DMS153 treated with DMSO at 0.1 percent for 48 hours (cell line): ENCODE measurements around the gene SSR3.

ENCODE experiments used
- DNase-seq: peaks from one replicate; lab custom pipeline; 2025; ENCODE audit not compliant: unreplicated experiment; lab: John Stamatoyannopoulos, UW

Gene SSR3

GRCh38 chr3:156492801-156493261 is 62.1 kb downstream of the SSR3 start:
- DNase-seq, result no peak

GRCh38 chr3:156491192-156491591 is 63.7 kb downstream of the SSR3 start:
- DNase-seq, result no peak
